ENCODE measurements around the gene OSR1.

DNA sequence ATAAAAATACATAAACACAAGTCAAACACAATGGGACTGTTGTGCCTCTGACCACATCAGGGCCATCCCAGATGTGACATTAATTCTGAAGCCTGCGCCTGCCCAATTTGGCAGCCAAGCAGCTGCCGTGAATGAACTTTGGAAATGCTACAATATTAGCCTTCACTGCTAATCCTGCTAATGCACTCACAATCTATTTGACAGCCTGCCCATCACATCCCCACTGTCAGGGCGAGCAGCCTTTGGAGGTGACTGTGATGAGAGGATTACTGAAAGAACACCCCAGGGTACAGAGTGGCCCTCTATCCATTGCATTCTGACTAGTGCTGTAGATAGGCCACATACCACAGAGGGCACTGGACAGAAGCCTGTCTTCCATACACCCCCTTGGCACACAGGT, 21.6 kb downstream of the OSR1 start:
- TF ChIP-seq ZNF221 (tag by site-specific recombination; IDR thresholded peaks at IDR 0.05; ENCODE audit: borderline replicate concordance) (no peak), PRDM2 (tag by site-specific recombination; IDR thresholded peaks at IDR 0.05; ENCODE audit: borderline replicate concordance) (no peak), ZNF76 (tag by site-specific recombination; IDR thresholded peaks at IDR 0.05; ENCODE audit: borderline replicate concordance, low read depth) (no peak), REST (tag by site-specific recombination; IDR thresholded peaks at IDR 0.05) (no peak), YY1 (tag by site-specific recombination; IDR thresholded peaks at IDR 0.05) (no peak), ZNF280C (tag by site-specific recombination; IDR thresholded peaks at IDR 0.05) (no peak), ZNF449 (tag by site-specific recombination; IDR thresholded peaks at IDR 0.05) (no peak)
- TF ChIP-seq, protein P1, sequence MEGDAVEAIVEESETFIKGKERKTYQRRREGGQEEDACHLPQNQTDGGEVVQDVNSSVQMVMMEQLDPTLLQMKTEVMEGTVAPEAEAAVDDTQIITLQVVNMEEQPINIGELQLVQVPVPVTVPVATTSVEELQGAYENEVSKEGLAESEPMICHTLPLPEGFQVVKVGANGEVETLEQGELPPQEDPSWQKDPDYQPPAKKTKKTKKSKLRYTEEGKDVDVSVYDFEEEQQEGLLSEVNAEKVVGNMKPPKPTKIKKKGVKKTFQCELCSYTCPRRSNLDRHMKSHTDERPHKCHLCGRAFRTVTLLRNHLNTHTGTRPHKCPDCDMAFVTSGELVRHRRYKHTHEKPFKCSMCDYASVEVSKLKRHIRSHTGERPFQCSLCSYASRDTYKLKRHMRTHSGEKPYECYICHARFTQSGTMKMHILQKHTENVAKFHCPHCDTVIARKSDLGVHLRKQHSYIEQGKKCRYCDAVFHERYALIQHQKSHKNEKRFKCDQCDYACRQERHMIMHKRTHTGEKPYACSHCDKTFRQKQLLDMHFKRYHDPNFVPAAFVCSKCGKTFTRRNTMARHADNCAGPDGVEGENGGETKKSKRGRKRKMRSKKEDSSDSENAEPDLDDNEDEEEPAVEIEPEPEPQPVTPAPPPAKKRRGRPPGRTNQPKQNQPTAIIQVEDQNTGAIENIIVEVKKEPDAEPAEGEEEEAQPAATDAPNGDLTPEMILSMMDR (tag by site-specific recombination; IDR thresholded peaks at IDR 0.05), result no peak
- TF ChIP-seq, protein P2, sequence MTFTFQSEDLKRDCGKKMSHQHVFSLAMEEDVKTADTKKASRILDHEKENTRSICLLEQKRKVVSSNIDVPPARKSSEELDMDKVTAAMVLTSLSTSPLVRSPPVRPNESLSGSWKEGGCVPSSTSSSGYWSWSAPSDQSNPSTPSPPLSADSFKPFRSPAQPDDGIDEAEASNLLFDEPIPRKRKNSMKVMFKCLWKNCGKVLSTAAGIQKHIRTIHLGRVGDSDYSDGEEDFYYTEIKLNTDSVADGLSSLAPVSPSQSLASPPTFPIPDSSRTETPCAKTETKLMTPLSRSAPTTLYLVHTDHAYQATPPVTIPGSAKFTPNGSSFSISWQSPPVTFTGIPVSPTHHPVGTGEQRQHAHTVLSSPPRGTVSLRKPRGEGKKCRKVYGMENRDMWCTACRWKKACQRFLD (tag by site-specific recombination; IDR thresholded peaks at IDR 0.05), result no peak
